C4-2B (cell line): ENCODE results near the gene DCDC2C.

Experiments
- ZFX ChIP-seq: fragments of 450-650 bp; IDR thresholded peaks from 2 replicates; pipeline ENCODE4 v1.6.1; 2017
- TF ChIP-seq, protein P1 (sequence below): fragments of 450-650 bp; conservative IDR thresholded peaks from 2 replicates; pipeline ENCODE4 v1.5.1; 2017; ENCODE audit warnings: mild to moderate bottlenecking

- TF ChIP-seq, protein P1, sequence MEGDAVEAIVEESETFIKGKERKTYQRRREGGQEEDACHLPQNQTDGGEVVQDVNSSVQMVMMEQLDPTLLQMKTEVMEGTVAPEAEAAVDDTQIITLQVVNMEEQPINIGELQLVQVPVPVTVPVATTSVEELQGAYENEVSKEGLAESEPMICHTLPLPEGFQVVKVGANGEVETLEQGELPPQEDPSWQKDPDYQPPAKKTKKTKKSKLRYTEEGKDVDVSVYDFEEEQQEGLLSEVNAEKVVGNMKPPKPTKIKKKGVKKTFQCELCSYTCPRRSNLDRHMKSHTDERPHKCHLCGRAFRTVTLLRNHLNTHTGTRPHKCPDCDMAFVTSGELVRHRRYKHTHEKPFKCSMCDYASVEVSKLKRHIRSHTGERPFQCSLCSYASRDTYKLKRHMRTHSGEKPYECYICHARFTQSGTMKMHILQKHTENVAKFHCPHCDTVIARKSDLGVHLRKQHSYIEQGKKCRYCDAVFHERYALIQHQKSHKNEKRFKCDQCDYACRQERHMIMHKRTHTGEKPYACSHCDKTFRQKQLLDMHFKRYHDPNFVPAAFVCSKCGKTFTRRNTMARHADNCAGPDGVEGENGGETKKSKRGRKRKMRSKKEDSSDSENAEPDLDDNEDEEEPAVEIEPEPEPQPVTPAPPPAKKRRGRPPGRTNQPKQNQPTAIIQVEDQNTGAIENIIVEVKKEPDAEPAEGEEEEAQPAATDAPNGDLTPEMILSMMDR: no peak
- TF ChIP-seq ZFX: no peak
Observed at GRCh38 chr2:3657881-3658280, 45.5 kb upstream of the DCDC2C start, which contains the start of gene ALLC.
